ENCODE measurements around the gene PDK3.

PDK3 gene

DNA sequence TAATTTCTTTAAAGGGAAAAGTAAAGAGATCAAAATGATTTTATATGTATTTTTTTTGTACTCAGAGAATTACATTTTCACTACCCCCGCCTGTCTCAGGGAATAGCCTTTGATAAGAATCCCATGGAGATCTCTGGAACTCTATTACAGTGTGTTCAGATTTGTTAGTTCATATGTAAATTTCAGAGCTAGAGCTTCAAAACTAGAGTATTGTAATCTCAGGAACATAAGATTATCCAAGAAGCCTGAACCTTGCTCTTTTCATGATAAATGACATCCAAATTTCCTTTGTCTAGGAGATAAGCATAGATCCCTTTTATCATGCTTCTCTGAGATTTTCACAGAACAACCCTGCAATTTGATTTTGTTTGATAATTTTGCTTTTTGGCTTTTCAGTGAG, 82.9 kb downstream of the PDK3 start:
- TF ChIP-seq, protein P1, sequence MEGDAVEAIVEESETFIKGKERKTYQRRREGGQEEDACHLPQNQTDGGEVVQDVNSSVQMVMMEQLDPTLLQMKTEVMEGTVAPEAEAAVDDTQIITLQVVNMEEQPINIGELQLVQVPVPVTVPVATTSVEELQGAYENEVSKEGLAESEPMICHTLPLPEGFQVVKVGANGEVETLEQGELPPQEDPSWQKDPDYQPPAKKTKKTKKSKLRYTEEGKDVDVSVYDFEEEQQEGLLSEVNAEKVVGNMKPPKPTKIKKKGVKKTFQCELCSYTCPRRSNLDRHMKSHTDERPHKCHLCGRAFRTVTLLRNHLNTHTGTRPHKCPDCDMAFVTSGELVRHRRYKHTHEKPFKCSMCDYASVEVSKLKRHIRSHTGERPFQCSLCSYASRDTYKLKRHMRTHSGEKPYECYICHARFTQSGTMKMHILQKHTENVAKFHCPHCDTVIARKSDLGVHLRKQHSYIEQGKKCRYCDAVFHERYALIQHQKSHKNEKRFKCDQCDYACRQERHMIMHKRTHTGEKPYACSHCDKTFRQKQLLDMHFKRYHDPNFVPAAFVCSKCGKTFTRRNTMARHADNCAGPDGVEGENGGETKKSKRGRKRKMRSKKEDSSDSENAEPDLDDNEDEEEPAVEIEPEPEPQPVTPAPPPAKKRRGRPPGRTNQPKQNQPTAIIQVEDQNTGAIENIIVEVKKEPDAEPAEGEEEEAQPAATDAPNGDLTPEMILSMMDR (IDR thresholded peaks at IDR 0.05): no peak
- peaks cover 0 to 2% (median 0%) of the 10 kb centered on the region in 4 donors for H3K4me1 ChIP-seq

DNA sequence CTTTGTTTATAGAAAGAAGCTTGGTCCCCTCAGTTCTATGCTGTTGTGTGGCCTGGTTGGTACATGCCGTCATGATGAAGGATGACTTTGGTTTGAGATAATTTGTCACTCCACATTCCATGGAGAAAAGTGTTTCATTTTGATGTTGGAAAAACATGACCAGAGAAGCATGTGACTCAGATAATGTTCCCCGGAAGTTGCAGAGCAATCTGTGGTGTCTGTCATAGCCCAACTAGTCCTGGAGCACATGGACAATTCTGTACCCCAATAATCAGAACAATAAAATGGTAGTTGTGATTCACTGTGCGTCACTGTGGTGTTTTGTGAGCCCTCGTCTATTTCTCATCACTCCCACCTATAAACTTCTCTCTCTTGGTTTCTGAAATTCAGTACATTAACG, 85.1 kb downstream of the PDK3 start:
- Histone ChIP-seq H3K27me3 (no peaks in the 10 kb centered on the region), H3K27ac (no peak overlapping the region), H3K36me3 (no peaks in the 10 kb centered on the region), H3K9me3 (no peaks in the 10 kb centered on the region), H3K4me1 (peaks cover 0 to 6% (median 0%) of the 10 kb centered on the region in 4 donors), H3K4me3 (no peak overlapping the region)
- DNase-seq: no peak
- intact Hi-C loops (cut with DNase I; ENCODE audit: low total_unique reads): no loop called here
- TF ChIP-seq, protein P1 (IDR thresholded peaks at IDR 0.05): no peak

More for the DNA sequence above, 82.9 kb downstream of the PDK3 start:
- Histone ChIP-seq H3K36me3 (no peaks in the 10 kb centered on the region), H3K27me3 (no peaks in the 10 kb centered on the region), H3K4me3 (no peak overlapping the region), H3K27ac (no peak overlapping the region), H3K9me3 (no peaks in the 10 kb centered on the region)
- intact Hi-C loops (cut with DNase I; ENCODE audit: low total_unique reads): no loop called here
- DNase-seq: no peak

DNA sequence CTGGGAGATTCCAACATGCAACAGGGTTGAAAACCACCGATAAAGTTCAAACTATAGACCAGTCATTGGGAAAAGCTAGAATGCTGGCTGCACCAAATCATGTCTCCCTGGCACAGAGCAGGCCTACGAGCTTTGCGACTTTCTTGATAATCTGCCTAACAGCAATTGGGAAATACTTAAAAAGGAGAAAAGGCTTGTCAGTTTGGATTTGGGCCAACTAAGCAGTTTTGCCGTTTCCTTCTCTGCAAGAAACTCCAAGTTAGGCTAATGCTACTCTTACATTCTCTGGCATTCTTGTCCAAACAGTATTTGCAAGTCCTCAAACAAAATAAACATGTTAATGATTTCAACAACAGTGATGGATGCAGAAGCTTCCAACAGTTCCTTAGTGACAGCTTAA, 87.9 kb downstream of the PDK3 start:
- no peak overlapping the region for H3K4me3 ChIP-seq
- no peaks in the 10 kb centered on the region for H3K27me3 ChIP-seq
- intact Hi-C loops (cut with DNase I; ENCODE audit: low total_unique reads): no loop called here
- no peaks in the 10 kb centered on the region for H3K36me3 ChIP-seq
- DNase-seq: peak in 1 of 2 donors; percentile 22
- peaks cover 0 to 6% (median 0%) of the 10 kb centered on the region in 4 donors for H3K4me1 ChIP-seq
- peak overlapping the region in 1 of 2 donors; percentile 47 for H3K27ac ChIP-seq
- H3K9me3 ChIP-seq: no peaks in the 10 kb centered on the region
- TF ChIP-seq, protein P1 (IDR thresholded peaks at IDR 0.05): no peak

DNA sequence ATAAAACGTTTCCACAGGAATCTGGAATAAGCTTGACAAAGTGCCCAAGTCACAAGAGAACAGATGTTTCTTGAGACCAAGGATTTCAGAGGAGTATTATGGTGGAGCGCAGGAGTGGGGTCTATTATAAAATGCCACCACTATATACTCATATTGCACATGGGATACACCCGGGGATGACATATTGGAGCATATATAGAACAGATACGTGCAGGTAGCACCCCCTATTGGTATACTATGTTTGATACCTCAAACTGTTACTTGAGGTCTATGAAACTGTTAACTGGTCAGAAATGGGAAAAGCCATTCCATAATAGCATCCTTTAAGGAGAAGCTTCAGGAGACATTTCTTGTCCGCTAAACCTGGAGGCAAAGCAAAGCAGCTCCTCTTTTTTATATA, 96.0 kb downstream of the PDK3 start:
- intact Hi-C loops (cut with DNase I; ENCODE audit: low total_unique reads): no loop called here
- Histone ChIP-seq H3K9me3 (no peaks in the 10 kb centered on the region), H3K4me3 (no peak overlapping the region), H3K36me3 (no peaks in the 10 kb centered on the region), H3K27me3 (no peaks in the 10 kb centered on the region), H3K27ac (no peak overlapping the region), H3K4me1 (peaks cover 0 to 24% (median 0%) of the 10 kb centered on the region in 4 donors)
- no peak for DNase-seq
- TF ChIP-seq, protein P1 (IDR thresholded peaks at IDR 0.05): peak in 1 of 2 experiments; percentile 8

DNA sequence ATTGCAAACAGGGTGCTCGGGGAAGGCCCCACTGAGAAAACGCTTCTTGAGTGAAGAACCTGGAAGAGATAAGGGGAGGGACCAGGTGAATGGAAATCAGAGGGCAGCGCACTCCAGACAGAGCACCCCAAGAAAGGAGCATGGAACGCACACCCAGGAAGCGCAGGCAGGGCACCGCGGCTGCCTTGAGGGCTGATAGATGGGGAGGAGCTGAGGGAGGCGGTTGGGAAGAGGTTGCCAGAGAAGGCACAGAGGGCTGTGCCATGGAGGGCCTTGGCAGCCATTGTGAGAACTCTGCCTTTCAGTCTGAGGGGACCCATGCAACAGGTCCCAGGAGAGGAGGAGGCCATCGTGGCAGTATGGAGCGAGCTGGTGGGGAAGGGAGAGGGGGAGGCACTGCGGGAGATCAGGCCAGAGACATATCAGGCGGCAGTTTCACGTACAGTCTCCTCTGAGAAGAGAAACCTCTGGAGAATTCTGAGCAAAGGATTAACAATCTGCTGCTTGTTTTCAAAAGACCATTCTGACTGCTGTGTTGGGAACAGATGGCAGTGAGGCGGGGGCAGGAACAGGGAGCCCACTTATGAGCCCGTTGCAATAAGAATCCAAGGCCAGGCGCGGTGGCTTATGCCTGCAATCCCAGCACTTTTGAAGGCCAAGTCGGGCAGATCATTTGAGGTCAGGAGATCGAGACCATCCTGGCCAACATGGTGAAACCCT, 98.4 kb downstream of the PDK3 start:
- Histone ChIP-seq H3K27ac (peak overlapping the region in 1 of 2 donors; percentile 19), H3K27me3 (no peaks in the 10 kb centered on the region), H3K4me1 (peaks cover 0 to 34% (median 0%) of the 10 kb centered on the region in 4 donors), H3K4me3 (no peak overlapping the region), H3K36me3 (no peaks in the 10 kb centered on the region), H3K9me3 (no peaks in the 10 kb centered on the region)
- TF ChIP-seq, protein P1 (IDR thresholded peaks at IDR 0.05): no peak
- DNase-seq: no peak
- intact Hi-C loops (cut with DNase I; ENCODE audit: low total_unique reads): no loop called here

Measured in tibial artery (tissue), 4 donors.